ENCODE results near the gene TXK. TPM values are rescaled to one million over a fixed set of nuclear protein-coding genes. Genes with fewer than 3 reads are reported as not detected.

The TXK gene
- polyA plus RNA-seq, 1 of the 3 experiments (the other 2 are of a cell fraction), result 0.61 TPM

DNA sequence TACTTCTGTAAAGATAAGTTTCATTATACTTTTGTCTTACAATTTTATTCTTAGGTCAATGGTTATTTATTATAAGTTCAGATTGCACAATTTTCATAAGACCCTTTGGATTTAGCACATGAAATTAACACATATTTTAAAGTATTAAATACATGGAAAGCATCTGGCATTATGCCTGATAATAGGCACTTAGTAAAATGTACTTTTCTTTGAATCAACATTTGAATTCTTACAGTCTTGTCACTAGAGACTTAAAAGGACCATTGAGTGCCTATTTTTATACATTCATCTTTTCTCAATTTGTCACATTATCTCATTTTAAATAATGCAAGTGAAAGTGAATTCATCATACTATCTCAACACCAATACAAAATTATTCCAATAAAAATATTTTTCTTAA lies 94.5 kb downstream of the TXK start:
- no peak overlapping the region for H3K4me2 ChIP-seq
- H3K4me1 ChIP-seq (ENCODE audit: control insufficient read depth in 1 of 2, insufficient read depth in 2 of 2, low read depth in 1 of 2, low read length in 1 of 2), result no peaks in the 10 kb centered on the region
- POLR2A ChIA-PET, result no interaction called here
- CTCF ChIA-PET, result interaction anchor here (1.1 kb wide), 1 partner anchor 48 kb away, joined by 4 read pairs; no protein-coding TSS in a partner anchor
- H3F3A ChIP-seq (replicated peaks; ENCODE audit: insufficient read depth), result no peaks in the 10 kb centered on the region
- no peaks in the 10 kb centered on the region for H4K20me1 ChIP-seq (ENCODE audit: insufficient read depth)
- no peak overlapping the region for H3K4me3 ChIP-seq (ENCODE audit: low read depth in 2 of 2, low read length in 1 of 2)
- H2AFZ ChIP-seq (ENCODE audit: low read depth), result no peak overlapping the region
- H3K9me2 ChIP-seq, result no peaks in the 10 kb centered on the region
- H3K79me2 ChIP-seq (ENCODE audit: insufficient read depth), result no peaks in the 10 kb centered on the region
- H3K9ac ChIP-seq, result no peak overlapping the region
- H3K36me3 ChIP-seq (replicated peaks in 1 of 2; ENCODE audit: control insufficient read depth in 1 of 2, insufficient read depth in 2 of 2, low read length in 1 of 2), result no peaks in the 10 kb centered on the region
- H3K27ac ChIP-seq (ENCODE audit: low read depth in 2 of 2, low read length in 1 of 2), result no peak overlapping the region
- no peaks in the 10 kb centered on the region for H3K9me3 ChIP-seq
- DNase-seq, result no peak
- TF ChIP-seq GATA2 (CRISPR knock-in tag; IDR thresholded peaks at IDR 0.05) (no peak), NFIC (IDR thresholded peaks at IDR 0.05; ENCODE audit: borderline replicate concordance) (no peak), GABPA (IDR thresholded peaks at IDR 0.05; ENCODE audit: low read depth) (no peak), FOSL2 (IDR thresholded peaks at IDR 0.05; ENCODE audit: borderline replicate concordance, low read depth) (no peak), SMC3 (IDR thresholded peaks at IDR 0.05; ENCODE audit: low read depth, low read length) (no peak), JUND (IDR thresholded peaks at IDR 0.05) (no peak), YY1 (IDR thresholded peaks at IDR 0.05; ENCODE audit: low read depth) (no peak), MEF2A (IDR thresholded peaks at IDR 0.05; ENCODE audit: borderline replicate concordance, low read depth) (no peak), ELF1 (IDR thresholded peaks at IDR 0.05) (no peak), RAD21 (IDR thresholded peaks at IDR 0.05; ENCODE audit: low read length) (no peak), RXRA (IDR thresholded peaks at IDR 0.05; ENCODE audit: borderline replicate concordance, low read depth) (no peak), RFX5 (IDR thresholded peaks at IDR 0.05; ENCODE audit: low read length) (no peak)
- TF ChIP-seq, protein P1, sequence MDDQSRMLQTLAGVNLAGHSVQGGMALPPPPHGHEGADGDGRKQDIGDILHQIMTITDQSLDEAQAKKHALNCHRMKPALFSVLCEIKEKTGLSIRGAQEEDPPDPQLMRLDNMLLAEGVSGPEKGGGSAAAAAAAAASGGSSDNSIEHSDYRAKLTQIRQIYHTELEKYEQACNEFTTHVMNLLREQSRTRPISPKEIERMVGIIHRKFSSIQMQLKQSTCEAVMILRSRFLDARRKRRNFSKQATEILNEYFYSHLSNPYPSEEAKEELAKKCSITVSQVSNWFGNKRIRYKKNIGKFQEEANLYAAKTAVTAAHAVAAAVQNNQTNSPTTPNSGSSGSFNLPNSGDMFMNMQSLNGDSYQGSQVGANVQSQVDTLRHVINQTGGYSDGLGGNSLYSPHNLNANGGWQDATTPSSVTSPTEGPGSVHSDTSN (IDR thresholded peaks at IDR 0.05), result no peak
- TF ChIP-seq, protein P2, sequence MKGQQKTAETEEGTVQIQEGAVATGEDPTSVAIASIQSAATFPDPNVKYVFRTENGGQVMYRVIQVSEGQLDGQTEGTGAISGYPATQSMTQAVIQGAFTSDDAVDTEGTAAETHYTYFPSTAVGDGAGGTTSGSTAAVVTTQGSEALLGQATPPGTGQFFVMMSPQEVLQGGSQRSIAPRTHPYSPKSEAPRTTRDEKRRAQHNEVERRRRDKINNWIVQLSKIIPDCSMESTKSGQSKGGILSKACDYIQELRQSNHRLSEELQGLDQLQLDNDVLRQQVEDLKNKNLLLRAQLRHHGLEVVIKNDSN (IDR thresholded peaks at IDR 0.05; ENCODE audit: borderline replicate concordance, low read depth), result no peak
- H3K27me3 ChIP-seq (ENCODE audit: insufficient read depth), result no peaks in the 10 kb centered on the region

GRCh38 chr4:48038666-48039065 lies 95.4 kb downstream of the TXK start:
- 17% methylated on average over 2 of the region's 2 CpGs for WGBS (ENCODE audit: low lambda C conversion rate)
- Histone ChIP-seq H3K4me1 (ENCODE audit: control insufficient read depth in 1 of 2, insufficient read depth in 2 of 2, low read depth in 1 of 2, low read length in 1 of 2) (no peaks in the 10 kb centered on the region), H2AFZ (ENCODE audit: low read depth) (no peak overlapping the region), H3K27me3 (ENCODE audit: insufficient read depth) (no peaks in the 10 kb centered on the region), H3K4me2 (no peak overlapping the region), H3K27ac (ENCODE audit: low read depth in 2 of 2, low read length in 1 of 2) (no peak overlapping the region), H3K79me2 (ENCODE audit: insufficient read depth) (no peaks in the 10 kb centered on the region), H3K4me3 (ENCODE audit: low read depth in 2 of 2, low read length in 1 of 2) (no peak overlapping the region), H3F3A (replicated peaks; ENCODE audit: insufficient read depth) (no peaks in the 10 kb centered on the region), H3K36me3 (replicated peaks in 1 of 2; ENCODE audit: control insufficient read depth in 1 of 2, insufficient read depth in 2 of 2, low read length in 1 of 2) (no peaks in the 10 kb centered on the region), H3K9me3 (no peaks in the 10 kb centered on the region), H4K20me1 (ENCODE audit: insufficient read depth) (no peaks in the 10 kb centered on the region), H3K9ac (no peak overlapping the region), H3K9me2 (no peaks in the 10 kb centered on the region)
- CTCF ChIA-PET, result no interaction called here
- no peak for TF ChIP-seq FOSL2 (IDR thresholded peaks at IDR 0.05; ENCODE audit: borderline replicate concordance, low read depth)
- no peak for TF ChIP-seq SMC3 (IDR thresholded peaks at IDR 0.05; ENCODE audit: low read depth, low read length)
- TF ChIP-seq, protein P3, sequence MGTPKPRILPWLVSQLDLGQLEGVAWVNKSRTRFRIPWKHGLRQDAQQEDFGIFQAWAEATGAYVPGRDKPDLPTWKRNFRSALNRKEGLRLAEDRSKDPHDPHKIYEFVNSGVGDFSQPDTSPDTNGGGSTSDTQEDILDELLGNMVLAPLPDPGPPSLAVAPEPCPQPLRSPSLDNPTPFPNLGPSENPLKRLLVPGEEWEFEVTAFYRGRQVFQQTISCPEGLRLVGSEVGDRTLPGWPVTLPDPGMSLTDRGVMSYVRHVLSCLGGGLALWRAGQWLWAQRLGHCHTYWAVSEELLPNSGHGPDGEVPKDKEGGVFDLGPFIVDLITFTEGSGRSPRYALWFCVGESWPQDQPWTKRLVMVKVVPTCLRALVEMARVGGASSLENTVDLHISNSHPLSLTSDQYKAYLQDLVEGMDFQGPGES (IDR thresholded peaks at IDR 0.05; ENCODE audit: low read depth, low read length), result no peak
- POLR2A ChIA-PET, result no interaction called here
- DNase-seq, result no peak
